Measurements from ENCODE around the gene HEMGN. TPM values are rescaled to one million over a fixed set of nuclear protein-coding genes. Genes with fewer than 3 reads are reported as not detected.

HEMGN gene
- total RNA-seq, 2 donors from 2014 or later = 1.4 TPM; not detected in 1

DNA sequence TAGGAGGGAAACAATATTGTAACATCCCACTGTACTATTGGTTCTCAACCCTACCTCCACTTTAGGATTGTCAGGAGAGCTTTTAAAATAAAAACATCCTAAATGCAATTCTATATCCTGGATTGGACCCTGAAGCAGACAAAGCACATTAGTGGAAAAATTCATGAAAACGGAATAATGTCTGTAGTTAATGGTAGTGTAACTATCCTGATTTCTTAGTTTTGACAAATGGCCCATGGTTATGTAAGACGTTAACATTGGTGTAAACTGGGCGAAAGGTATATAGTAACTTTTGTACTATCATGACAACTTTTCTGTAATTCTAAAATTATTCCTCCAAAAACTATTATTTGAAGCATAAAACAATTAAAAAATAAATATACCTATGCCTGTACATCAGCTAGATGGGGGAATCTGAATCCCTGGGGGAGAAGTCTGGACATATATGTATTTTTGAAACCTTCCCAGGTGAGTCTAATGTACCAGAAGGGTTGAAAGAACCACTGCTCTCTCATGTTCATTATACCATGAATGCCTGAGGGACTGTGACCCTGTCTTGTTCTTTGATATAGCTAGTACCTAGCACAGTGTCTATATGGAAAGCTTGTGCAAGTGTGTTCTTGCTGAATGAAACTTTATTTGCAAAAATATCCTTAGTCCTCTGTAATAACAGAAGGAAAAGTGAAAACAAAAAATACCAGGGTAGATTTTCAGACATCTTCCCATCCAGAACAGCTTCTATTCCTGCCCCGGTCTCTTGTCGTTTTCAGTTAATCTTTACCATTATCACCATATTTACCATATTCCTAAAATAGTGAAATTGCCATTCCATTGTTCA, 12.3 kb downstream of the HEMGN start:
- H3K27ac ChIP-seq = no peak overlapping the region
- intact Hi-C loops (cut with DNase I) = no loop called here
- H3K36me3 ChIP-seq = no peaks in the 10 kb centered on the region
- H3K4me1 ChIP-seq (replicated peaks) = no peaks in the 10 kb centered on the region
- DNase-seq (ENCODE audit: low spot score) = no peak
- WGBS = 67% methylated on average over 5 of the region's 5 CpGs
- H3K9me3 ChIP-seq = no peaks in the 10 kb centered on the region
- H3K27me3 ChIP-seq (replicated peaks; ENCODE audit: insufficient read depth) = no peaks in the 10 kb centered on the region
- H3K4me3 ChIP-seq = no peak overlapping the region
- TF ChIP-seq POLR2A (IDR thresholded peaks at IDR 0.05) (no peak), POLR2AphosphoS5 (IDR thresholded peaks at IDR 0.05) (no peak)
- TF ChIP-seq, protein P1, sequence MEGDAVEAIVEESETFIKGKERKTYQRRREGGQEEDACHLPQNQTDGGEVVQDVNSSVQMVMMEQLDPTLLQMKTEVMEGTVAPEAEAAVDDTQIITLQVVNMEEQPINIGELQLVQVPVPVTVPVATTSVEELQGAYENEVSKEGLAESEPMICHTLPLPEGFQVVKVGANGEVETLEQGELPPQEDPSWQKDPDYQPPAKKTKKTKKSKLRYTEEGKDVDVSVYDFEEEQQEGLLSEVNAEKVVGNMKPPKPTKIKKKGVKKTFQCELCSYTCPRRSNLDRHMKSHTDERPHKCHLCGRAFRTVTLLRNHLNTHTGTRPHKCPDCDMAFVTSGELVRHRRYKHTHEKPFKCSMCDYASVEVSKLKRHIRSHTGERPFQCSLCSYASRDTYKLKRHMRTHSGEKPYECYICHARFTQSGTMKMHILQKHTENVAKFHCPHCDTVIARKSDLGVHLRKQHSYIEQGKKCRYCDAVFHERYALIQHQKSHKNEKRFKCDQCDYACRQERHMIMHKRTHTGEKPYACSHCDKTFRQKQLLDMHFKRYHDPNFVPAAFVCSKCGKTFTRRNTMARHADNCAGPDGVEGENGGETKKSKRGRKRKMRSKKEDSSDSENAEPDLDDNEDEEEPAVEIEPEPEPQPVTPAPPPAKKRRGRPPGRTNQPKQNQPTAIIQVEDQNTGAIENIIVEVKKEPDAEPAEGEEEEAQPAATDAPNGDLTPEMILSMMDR (IDR thresholded peaks at IDR 0.05) = no peak

DNA sequence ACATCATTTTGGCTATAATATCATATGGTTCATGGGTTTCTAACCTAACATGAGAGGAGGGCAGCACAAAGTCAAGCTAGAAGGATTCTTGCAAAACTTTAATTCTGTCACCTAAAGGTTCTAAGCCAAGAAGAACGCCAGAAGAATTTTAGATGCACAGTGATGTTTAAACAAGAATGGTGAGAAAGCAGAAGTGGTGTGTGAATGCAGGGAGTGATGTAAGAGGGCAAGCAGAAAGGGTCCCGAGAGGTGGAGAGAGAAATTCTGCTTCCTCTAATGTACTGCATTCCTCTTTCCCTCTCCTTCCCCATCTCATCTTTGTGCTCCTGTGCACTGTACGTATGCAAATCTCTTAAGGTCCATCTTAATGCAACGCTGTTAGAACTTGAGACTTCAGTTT, 13.6 kb downstream of the HEMGN start:
- no peak for DNase-seq (ENCODE audit: low spot score)
- Histone ChIP-seq H3K27ac (no peak overlapping the region), H3K4me3 (no peak overlapping the region), H3K4me1 (replicated peaks) (no peaks in the 10 kb centered on the region), H3K27me3 (replicated peaks; ENCODE audit: insufficient read depth) (no peaks in the 10 kb centered on the region), H3K36me3 (no peaks in the 10 kb centered on the region), H3K9me3 (no peaks in the 10 kb centered on the region)
- intact Hi-C loops (cut with DNase I) = loop anchor here (5.0 kb wide), 1 partner anchor 133 kb away; the partner anchor contains the start of gene NANS
- no peak for TF ChIP-seq POLR2A (IDR thresholded peaks at IDR 0.05)
- TF ChIP-seq POLR2AphosphoS5 (IDR thresholded peaks at IDR 0.05) = no peak
- WGBS = 55% methylated on average over 4 of the region's 4 CpGs

DNA sequence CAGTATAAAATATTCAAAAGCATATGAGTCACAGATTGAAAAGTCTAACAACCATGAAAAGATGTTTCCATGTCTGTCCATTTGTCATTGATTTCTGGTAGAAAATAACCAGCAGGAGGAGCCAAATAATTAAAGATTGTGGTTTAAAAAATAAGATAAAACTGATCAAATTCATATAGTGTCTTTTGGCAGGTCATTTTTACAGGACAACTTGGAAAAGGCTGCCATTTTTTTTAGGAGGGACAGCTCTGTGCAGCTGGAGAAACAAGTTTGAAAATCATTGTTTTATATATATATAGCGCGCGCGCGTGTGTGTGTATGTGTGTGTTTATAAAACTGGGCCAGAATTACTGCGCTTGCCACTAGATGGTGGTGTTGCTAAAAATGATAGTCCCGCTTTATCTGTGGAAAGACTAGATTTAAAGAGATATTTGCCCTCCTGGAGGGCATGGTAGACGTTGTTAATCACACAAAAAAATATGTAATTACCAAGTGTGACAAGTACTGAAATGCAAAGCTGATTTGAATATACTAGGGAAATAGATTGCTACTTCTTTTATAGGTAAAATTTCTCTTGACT, 14.4 kb downstream of the HEMGN start:
- DNase-seq (ENCODE audit: low spot score) = peak; percentile 78
- Histone ChIP-seq H3K27me3 (replicated peaks; ENCODE audit: insufficient read depth) (no peaks in the 10 kb centered on the region), H3K9me3 (no peaks in the 10 kb centered on the region), H3K4me3 (no peak overlapping the region), H3K36me3 (no peaks in the 10 kb centered on the region), H3K4me1 (replicated peaks) (no peaks in the 10 kb centered on the region), H3K27ac (peak overlapping the region; percentile 96 to 98)
- intact Hi-C loops (cut with DNase I) = loop anchor here (2.0 to 5.0 kb wide), 4 partner anchors 59 to 331 kb away; partner anchors contain the start of genes ANP32B, NANS and TBC1D2
- TF ChIP-seq, protein P1 (IDR thresholded peaks at IDR 0.05) = peak; percentile 76 to 79 (median 78)
- TF ChIP-seq POLR2AphosphoS5 (IDR thresholded peaks at IDR 0.05) (peak; percentile 70), POLR2A (IDR thresholded peaks at IDR 0.05) (no peak)
- 0% methylated on average over 8 of the region's 8 CpGs for WGBS

DNA sequence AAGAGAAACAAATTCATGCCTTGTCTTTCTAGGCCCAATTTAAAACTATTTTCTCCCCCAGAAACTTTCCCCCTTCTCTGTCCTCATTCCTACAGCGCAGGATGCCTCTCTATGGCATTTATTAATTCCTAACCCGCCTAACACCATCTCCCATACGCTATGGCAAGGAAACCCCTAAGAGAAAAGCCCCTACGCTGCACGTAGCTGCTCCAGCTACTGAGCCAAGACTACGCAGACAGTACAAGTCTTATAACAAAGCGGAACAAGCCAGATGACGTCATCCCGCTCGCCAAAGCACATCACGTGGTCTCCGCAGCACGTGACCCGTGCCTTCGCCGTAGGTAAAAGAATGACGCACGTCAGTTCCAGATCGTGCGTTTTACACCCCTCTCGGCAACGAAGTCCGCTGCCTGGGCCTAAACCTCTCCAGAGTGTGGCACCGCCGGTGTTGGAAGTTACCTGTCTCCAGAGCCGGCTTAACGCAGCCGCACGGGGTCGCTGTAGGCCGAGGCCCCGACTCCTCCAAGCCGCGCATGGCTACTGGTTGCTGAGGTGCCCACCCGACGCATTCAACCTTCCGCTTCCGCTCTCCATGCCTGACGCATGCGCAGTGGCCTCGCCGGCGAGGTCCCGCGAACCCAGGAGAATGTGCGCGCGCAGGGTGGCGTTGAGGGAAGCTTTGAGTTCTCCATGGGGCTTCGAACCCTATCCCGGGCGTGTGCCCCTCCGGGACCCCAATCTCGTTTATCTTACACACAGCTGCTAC, 15.8 kb downstream of the HEMGN start, which contains the start of gene TRMO:
TSS of gene TRMO (minus strand) at position 542 of the 766 bp plus-strand sequence. CDS start at position 535, 7 bp downstream.
- Histone ChIP-seq H3K27ac (peak within 1 kb of the TSS; percentile 96 to 98), H3K27me3 (replicated peaks; ENCODE audit: insufficient read depth) (no peaks in the 10 kb centered on the region), H3K4me1 (replicated peaks) (no peaks in the 10 kb centered on the region), H3K9me3 (no peaks in the 10 kb centered on the region), H3K36me3 (no peaks in the 10 kb centered on the region), H3K4me3 (peak within 1 kb of the TSS; percentile 47 to 63)
- WGBS = under 1% methylated on average over 54 of the region's 54 CpGs
- DNase-seq (ENCODE audit: low spot score) = peak; percentile 97
- intact Hi-C loops (cut with DNase I) = loop anchor here (2.0 to 5.0 kb wide), 4 partner anchors 61 to 333 kb away; partner anchors contain the start of genes ANP32B, NANS and TBC1D2
- TF ChIP-seq, protein P1 (IDR thresholded peaks at IDR 0.05) = peak; percentile 44 to 96 (median 84)
- peak; percentile 98 for TF ChIP-seq POLR2AphosphoS5 (IDR thresholded peaks at IDR 0.05)
- peak; percentile 78 for TF ChIP-seq POLR2A (IDR thresholded peaks at IDR 0.05)
